Uterus (tissue), 2 donors: ENCODE results near the gene EIF1.

Source experiments
- POLR2A ChIP-seq, 2 donors: fragments of 450-650 bp; IDR thresholded peaks; one replicate each; pipeline ENCODE4 v1.6.1; 2016; ENCODE audit warnings: antibody characterized with exemption in 2 of 2, mild to moderate bottlenecking in 1 of 2, moderate library complexity in 1 of 2
- TF ChIP-seq, protein P1 (sequence below), 4 experiments: fragments of 200-600 bp in 2 of 4; fragments of 450-650 bp in 2 of 4; sonication (generic) in 2 of 4; IDR thresholded peaks; one replicate each; pipeline ENCODE4 v1.5.1; 2016 to 2019; ENCODE audit warnings: antibody characterized with exemption in 4 of 4, mild to moderate bottlenecking in 2 of 4, moderate library complexity in 1 of 4

GRCh38 chr17:41740506-41740905 lies 51.8 kb downstream of the EIF1 start:
- TF ChIP-seq, protein P1, sequence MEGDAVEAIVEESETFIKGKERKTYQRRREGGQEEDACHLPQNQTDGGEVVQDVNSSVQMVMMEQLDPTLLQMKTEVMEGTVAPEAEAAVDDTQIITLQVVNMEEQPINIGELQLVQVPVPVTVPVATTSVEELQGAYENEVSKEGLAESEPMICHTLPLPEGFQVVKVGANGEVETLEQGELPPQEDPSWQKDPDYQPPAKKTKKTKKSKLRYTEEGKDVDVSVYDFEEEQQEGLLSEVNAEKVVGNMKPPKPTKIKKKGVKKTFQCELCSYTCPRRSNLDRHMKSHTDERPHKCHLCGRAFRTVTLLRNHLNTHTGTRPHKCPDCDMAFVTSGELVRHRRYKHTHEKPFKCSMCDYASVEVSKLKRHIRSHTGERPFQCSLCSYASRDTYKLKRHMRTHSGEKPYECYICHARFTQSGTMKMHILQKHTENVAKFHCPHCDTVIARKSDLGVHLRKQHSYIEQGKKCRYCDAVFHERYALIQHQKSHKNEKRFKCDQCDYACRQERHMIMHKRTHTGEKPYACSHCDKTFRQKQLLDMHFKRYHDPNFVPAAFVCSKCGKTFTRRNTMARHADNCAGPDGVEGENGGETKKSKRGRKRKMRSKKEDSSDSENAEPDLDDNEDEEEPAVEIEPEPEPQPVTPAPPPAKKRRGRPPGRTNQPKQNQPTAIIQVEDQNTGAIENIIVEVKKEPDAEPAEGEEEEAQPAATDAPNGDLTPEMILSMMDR (IDR thresholded peaks at IDR 0.05) = no peak
- TF ChIP-seq POLR2A (IDR thresholded peaks at IDR 0.05) = no peak
